GM12891 (cell line): ENCODE data around the gene GRHL1.

Source experiments
- DNase-seq: peaks from one replicate; pipeline ENCODE4 v3.0.0; 2011; ENCODE audit warnings: low spot score; ENCODE audit not compliant: insufficient read length
- FAIRE-seq: peaks from 2 replicates; lab custom pipeline; 2011; peaks lifted over from hg19 to GRCh38; lab: Jason Lieb, UNC
- PAX5 ChIP-seq: IDR thresholded peaks from 2 replicates; pipeline ENCODE4 v1.6.1; 2011; ENCODE audit warnings: low read length, moderate library complexity, mild to moderate bottlenecking; ENCODE audit not compliant: insufficient read depth, severe bottlenecking
- POLR2A ChIP-seq: IDR thresholded peaks from 2 replicates; pipeline ENCODE4 v1.6.1; 2011; ENCODE audit warnings: low read depth, low read length, control low read depth
- POLR2AphosphoS5 ChIP-seq: IDR thresholded peaks from 2 replicates; pipeline ENCODE4 v1.6.1; 2011; ENCODE audit warnings: low read depth, low read length, control low read depth
- POU2F2 ChIP-seq: IDR thresholded peaks from 2 replicates; pipeline ENCODE4 v1.6.1; 2011; ENCODE audit warnings: low read depth, mild to moderate bottlenecking, control low read depth, low read length, moderate library complexity
- SPI1 ChIP-seq: IDR thresholded peaks from 2 replicates; pipeline ENCODE4 v1.6.1; 2011; ENCODE audit warnings: low read depth, low read length, control low read depth
- TAF1 ChIP-seq: IDR thresholded peaks from 2 replicates; pipeline ENCODE4 v1.6.1; 2011; ENCODE audit warnings: low read depth, low read length, control low read depth

GRHL1 gene

DNA sequence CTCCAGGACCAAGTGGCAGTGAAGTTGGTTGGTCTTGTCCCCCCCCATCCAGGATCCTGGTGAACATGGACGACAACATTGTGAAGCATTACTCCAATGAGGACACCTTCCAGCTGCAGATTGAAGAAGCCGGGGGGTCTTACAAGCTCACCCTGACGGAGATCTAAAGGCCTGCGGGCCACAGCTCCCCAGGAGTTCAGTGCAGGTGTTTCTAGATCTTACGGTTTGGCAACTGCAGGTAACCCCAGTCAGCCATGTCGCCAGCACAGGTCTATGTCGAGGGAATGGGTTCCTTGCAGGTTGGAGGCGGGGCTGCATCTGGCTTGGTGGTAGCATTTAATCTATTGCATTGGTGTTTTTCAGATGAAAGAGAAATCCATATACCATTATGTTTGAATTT, 49.0 kb downstream of the GRHL1 start:
- DNase-seq (no peak), FAIRE-seq (no peak)
- TF ChIP-seq POLR2A (no peak), SPI1 (no peak)

DNA sequence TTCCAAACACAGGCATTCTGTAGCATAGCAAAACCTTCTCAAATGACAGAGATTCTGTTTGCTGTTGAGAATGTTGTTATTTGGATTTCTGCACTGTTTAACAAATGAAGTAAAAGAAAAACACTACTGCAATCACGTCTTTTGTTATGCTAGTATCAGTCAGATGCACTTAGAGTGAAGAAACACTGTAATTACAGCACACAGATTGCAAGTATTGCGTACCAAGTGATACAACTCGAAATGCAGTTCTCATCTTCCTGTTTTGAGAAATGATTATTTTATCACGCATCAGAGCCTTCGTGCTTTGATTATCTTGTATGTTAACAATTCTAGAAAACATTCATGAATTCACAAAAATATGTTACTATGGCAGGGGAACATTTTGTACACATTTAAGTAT, 50.1 kb downstream of the GRHL1 start:
- no peak for FAIRE-seq
- TF ChIP-seq POLR2A, result no peak
- TF ChIP-seq POLR2AphosphoS5, result no peak
- no peak for TF ChIP-seq TAF1
- no peak for TF ChIP-seq SPI1
- TF ChIP-seq PAX5, result no peak
- no peak for TF ChIP-seq POU2F2
- DNase-seq, result no peak

DNA sequence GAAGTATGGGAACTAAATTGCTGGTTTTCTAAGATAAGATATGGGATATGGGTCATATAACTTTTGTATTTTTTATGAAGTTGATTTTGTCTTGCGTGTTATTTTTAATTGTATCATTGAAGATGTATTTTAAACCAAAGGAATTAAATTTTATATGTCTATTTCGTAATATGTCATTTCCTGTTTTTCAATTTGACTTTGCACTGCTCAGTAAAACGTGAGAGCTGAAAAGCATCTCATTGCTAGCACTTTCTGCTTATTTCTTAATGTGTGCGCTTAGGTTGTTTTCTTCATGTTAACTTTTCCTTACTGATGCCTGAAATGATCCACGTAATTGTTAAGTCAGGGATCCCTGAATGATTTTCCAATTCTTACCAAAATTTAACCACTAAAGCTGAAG, 50.6 kb downstream of the GRHL1 start:
- no peak for FAIRE-seq
- DNase-seq, result no peak
- no peak for TF ChIP-seq POLR2A
- TF ChIP-seq PAX5, result no peak
- no peak for TF ChIP-seq SPI1
- no peak for TF ChIP-seq POLR2AphosphoS5
- no peak for TF ChIP-seq POU2F2
- TF ChIP-seq TAF1, result no peak

DNA sequence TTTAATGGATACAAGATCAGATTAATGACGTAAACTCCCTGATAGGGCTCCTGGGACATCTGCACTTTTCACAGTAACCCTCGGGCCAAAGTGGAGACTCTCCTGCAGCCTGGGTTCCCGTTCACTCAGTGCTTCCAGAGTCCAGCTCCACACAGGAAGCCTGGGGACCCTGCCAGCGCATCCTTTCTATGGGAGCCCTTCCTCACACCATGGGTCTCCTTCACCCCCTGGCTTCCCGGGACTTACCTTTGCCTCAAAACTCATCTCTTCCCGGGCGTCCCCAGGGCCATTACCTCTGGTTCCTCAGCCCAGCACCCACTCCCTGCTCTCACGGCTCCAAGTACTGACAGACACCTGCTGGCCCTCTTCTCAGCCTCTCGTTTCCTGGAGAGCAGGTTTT, 51.2 kb downstream of the GRHL1 start:
- DNase-seq, result no peak
- no peak for FAIRE-seq
- TF ChIP-seq TAF1 (no peak), PAX5 (no peak), POLR2AphosphoS5 (no peak), SPI1 (no peak), POLR2A (no peak), POU2F2 (no peak)

DNA sequence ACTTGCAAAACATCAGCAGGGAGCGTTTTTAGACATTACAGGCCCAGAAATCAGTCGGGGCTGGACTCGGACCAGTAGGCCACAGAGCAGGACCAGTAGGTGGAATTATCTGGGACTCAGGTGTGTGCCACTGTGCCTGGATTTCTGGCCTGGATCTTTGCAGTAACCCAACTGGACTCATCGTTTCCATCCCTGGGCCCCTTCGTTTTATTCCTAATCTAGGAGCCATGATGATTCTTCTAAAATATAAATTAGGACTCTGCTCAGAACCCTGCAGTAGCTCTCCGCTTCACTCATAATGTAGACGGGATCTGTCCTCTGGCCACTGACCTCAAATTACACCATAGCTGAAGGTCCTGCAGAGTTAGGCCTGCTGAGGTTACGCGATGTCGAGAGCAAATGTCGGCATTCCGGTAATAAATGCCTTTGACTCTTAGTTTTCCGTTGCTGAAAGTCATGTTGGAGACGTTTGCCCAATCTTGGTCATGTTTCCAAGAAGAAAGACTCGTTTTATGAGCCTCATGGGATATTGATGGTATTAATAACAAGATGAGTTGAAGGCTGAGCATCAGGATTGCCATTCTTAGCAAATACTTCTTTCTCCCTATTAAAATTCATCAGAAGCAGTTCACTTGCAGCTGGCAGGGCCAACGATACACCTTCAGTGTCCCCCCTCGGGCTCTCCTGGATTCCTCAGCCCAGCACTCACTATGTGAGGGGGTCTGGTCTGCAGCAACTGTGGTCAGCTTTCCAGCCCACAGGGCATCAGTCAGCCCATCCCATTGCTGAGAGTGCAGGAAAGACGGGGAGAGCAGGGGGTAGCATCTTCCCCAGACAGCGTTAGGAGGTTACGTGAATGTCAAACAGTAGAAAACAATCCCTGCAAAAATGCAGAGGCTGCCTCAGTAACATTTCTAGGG, 52.0 kb downstream of the GRHL1 start:
- TF ChIP-seq TAF1 (no peak), PAX5 (no peak)
- FAIRE-seq (no peak), DNase-seq (no peak)

DNA sequence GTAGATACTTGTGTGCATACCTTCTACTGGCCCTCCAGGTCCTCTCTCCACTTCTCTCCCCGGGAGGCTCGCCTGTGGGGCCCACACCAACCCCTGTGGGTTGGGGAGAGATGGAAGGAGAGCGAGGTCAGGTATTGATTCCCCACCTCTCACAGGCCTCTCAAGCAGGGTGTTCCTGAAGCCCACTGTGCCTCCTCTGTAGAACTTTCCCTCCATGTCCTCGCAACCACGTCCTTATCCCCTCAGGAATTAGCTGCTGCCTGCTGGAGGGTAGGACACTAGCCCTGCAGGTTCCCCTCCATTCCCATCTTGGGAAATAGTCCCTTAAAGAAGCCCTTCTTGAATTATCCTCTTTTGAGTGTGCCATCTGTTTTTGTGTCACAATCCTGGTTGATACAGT, 52.9 kb downstream of the GRHL1 start:
- TF ChIP-seq TAF1 (no peak), POLR2AphosphoS5 (no peak), POLR2A (no peak), PAX5 (no peak), SPI1 (no peak), POU2F2 (no peak)
- no peak for FAIRE-seq
- no peak for DNase-seq

DNA sequence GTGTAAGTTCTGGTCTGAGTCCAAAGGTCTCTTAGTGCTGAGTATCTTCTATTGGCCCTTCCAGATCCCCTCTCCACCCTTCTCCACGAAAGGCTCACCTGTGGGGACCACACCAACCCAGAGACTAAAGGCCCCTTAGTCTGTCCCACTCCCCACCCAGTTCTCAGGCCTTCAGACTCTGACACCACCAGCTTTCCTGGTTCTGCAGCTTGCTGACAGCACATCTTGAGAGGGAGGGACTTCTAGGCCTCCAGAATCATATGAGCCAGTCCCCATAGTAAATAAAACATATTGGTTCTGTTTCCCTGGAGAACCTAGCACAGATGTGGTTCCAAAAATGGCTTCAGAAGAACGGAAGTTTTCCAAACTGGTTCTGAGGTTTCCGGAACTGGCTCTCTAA, 53.3 kb downstream of the GRHL1 start:
- FAIRE-seq (no peak), DNase-seq (no peak)
- TF ChIP-seq TAF1 (no peak), POU2F2 (no peak), PAX5 (no peak), SPI1 (no peak), POLR2A (no peak), POLR2AphosphoS5 (no peak)

DNA sequence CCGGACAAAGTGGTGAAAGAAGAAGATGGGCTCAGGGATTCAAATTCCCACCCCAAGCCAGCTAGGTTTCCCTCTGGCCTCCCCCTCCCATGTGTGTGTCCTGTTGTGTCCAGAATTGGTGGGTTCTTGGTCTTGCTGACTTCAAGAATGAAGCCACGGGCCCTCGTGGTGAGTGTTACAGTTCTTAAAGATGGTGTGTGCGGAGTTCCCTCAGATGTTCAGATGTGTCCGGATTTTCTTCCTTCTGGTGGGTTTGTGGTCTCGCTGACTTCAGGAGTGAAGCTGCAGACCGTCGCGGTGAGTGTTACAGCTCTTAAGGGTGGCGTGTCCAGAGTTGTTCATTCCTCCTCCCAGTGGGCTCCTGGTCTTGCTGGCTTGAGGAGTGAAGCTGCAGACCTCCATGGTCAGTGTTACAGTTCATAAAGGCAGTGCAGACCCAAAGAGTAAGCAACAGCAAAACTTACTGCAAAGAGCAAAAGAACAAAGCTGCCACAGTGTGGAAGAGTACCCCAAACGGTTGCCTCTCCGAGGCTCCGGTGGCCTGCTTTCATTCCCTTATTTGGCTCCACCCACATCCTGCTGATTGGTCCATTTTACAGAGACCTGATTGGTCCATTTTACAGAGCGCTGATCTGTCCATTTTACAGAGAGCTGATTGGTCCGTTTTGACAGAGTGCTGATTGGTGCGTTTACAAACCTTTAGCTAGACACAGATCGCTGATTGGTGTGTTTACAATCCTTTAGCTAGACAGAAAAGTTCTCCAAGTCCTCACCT, 54.2 kb downstream of the GRHL1 start:
- no peak for FAIRE-seq
- no peak for DNase-seq
- TF ChIP-seq TAF1 (no peak), PAX5 (no peak), POU2F2 (no peak), POLR2AphosphoS5 (no peak), SPI1 (no peak), POLR2A (no peak)

DNA sequence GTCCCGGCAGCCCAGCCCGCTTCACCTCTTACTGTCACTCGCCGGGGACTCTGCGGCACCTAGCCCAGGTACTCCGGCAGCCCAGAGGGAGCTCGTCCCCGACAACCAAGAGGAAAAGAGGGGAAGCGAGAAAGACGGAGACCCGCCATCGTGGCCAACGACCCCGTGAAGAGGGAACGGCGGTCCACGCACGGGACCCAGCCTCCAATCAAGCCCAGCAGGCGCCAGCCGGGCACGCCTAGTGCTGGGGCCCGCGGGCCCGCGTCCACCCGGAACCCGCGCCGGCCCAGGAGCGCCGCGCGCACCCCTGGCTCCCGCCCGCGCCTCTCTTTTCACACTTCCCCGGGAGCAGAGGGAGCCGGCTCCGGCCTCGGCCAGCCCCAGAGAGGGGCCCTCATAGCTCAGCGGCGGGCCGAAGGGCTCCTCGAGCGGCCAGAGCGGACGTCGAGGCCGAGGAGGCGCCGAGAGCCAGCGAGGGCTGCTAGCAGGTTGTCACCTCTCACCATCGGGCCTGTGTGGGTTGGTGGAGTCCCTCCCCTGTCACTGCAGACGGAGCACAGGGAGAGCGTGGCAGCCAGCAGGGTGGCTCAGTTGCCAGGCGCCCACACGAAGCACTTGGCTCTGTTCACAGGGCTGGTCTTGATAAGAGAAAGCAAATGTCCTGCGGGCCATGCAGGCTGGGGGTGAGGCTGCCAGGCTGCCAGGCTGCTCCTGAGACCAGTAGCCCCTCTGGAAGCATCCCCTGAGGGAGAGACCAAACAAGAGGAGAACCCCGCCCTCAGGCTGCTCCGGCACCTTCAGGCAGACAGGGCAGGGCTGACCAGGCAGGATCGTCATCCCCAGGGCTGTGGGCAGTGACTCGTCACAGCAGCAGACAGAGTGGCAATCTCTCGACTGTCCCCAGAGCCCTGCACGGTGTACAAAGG, 55.0 kb downstream of the GRHL1 start:
- TF ChIP-seq POLR2A, result no peak
- no peak for TF ChIP-seq PAX5
- no peak for FAIRE-seq
- DNase-seq, result no peak
